ENCODE results near the gene ENO4.

DNA sequence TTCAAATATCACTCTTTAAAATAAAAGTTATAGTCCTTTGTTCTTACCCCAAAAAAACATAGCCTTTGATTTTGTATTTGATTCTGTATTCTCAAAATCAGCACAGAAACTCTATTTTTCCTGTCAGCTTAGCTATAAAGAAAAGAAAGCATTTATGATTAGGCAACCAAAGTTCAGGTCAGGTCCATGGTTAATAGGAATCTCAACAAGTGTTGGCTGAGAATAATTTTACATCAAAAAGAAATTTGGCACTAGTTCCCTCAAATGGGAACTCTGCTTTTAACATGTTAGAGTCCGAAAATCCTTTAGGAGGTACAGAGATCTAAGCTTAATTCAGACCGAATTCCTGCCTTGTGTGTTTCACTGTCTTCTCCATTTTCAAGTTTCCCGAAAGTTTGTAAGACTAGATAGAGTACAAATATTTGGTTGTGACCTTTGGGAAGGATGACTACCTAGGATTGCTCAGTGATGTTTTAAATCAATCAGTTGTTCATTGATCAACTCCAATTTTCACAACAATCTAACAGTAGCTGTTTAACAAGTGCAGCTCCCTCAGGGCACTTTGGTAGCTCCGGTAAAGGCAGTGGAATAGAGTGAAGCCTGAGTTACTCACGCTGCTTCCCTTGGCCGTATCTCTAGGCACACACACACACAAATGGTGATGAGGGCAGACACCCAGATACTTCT is 8.8 kb upstream of the ENO4 start:
- TF ChIP-seq, protein P1, sequence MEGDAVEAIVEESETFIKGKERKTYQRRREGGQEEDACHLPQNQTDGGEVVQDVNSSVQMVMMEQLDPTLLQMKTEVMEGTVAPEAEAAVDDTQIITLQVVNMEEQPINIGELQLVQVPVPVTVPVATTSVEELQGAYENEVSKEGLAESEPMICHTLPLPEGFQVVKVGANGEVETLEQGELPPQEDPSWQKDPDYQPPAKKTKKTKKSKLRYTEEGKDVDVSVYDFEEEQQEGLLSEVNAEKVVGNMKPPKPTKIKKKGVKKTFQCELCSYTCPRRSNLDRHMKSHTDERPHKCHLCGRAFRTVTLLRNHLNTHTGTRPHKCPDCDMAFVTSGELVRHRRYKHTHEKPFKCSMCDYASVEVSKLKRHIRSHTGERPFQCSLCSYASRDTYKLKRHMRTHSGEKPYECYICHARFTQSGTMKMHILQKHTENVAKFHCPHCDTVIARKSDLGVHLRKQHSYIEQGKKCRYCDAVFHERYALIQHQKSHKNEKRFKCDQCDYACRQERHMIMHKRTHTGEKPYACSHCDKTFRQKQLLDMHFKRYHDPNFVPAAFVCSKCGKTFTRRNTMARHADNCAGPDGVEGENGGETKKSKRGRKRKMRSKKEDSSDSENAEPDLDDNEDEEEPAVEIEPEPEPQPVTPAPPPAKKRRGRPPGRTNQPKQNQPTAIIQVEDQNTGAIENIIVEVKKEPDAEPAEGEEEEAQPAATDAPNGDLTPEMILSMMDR (IDR thresholded peaks at IDR 0.05): no peak
- TF ChIP-seq, protein P2, sequence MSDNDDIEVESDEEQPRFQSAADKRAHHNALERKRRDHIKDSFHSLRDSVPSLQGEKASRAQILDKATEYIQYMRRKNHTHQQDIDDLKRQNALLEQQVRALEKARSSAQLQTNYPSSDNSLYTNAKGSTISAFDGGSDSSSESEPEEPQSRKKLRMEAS (CRISPR knock-in tag; IDR thresholded peaks at IDR 0.05): no peak
- TF ChIP-seq, protein P3, sequence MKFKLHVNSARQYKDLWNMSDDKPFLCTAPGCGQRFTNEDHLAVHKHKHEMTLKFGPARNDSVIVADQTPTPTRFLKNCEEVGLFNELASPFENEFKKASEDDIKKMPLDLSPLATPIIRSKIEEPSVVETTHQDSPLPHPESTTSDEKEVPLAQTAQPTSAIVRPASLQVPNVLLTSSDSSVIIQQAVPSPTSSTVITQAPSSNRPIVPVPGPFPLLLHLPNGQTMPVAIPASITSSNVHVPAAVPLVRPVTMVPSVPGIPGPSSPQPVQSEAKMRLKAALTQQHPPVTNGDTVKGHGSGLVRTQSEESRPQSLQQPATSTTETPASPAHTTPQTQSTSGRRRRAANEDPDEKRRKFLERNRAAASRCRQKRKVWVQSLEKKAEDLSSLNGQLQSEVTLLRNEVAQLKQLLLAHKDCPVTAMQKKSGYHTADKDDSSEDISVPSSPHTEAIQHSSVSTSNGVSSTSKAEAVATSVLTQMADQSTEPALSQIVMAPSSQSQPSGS (CRISPR knock-in tag; IDR thresholded peaks at IDR 0.05; ENCODE audit: borderline replicate concordance, low read depth): no peak
- TF ChIP-seq, protein P4, sequence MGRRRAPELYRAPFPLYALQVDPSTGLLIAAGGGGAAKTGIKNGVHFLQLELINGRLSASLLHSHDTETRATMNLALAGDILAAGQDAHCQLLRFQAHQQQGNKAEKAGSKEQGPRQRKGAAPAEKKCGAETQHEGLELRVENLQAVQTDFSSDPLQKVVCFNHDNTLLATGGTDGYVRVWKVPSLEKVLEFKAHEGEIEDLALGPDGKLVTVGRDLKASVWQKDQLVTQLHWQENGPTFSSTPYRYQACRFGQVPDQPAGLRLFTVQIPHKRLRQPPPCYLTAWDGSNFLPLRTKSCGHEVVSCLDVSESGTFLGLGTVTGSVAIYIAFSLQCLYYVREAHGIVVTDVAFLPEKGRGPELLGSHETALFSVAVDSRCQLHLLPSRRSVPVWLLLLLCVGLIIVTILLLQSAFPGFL (CRISPR knock-in tag; IDR thresholded peaks at IDR 0.05; ENCODE audit: borderline replicate concordance): no peak
- TF ChIP-seq, protein P5, sequence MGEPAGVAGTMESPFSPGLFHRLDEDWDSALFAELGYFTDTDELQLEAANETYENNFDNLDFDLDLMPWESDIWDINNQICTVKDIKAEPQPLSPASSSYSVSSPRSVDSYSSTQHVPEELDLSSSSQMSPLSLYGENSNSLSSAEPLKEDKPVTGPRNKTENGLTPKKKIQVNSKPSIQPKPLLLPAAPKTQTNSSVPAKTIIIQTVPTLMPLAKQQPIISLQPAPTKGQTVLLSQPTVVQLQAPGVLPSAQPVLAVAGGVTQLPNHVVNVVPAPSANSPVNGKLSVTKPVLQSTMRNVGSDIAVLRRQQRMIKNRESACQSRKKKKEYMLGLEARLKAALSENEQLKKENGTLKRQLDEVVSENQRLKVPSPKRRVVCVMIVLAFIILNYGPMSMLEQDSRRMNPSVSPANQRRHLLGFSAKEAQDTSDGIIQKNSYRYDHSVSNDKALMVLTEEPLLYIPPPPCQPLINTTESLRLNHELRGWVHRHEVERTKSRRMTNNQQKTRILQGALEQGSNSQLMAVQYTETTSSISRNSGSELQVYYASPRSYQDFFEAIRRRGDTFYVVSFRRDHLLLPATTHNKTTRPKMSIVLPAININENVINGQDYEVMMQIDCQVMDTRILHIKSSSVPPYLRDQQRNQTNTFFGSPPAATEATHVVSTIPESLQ (CRISPR knock-in tag; IDR thresholded peaks at IDR 0.05): no peak
- TF ChIP-seq SP1 (CRISPR knock-in tag; conservative IDR thresholded peaks at IDR 0.05) (no peak), NR3C1 (CRISPR knock-in tag; conservative IDR thresholded peaks at IDR 0.05; ENCODE audit: low read depth) (no peak), CREB1 (CRISPR knock-in tag; IDR thresholded peaks at IDR 0.05) (no peak)
- TF ChIP-seq, protein P6, sequence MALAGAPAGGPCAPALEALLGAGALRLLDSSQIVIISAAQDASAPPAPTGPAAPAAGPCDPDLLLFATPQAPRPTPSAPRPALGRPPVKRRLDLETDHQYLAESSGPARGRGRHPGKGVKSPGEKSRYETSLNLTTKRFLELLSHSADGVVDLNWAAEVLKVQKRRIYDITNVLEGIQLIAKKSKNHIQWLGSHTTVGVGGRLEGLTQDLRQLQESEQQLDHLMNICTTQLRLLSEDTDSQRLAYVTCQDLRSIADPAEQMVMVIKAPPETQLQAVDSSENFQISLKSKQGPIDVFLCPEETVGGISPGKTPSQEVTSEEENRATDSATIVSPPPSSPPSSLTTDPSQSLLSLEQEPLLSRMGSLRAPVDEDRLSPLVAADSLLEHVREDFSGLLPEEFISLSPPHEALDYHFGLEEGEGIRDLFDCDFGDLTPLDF (CRISPR knock-in tag; IDR thresholded peaks at IDR 0.05): no peak
- TF ChIP-seq, protein P7, sequence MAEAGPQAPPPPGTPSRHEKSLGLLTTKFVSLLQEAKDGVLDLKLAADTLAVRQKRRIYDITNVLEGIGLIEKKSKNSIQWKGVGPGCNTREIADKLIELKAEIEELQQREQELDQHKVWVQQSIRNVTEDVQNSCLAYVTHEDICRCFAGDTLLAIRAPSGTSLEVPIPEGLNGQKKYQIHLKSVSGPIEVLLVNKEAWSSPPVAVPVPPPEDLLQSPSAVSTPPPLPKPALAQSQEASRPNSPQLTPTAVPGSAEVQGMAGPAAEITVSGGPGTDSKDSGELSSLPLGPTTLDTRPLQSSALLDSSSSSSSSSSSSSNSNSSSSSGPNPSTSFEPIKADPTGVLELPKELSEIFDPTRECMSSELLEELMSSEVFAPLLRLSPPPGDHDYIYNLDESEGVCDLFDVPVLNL (CRISPR knock-in tag; IDR thresholded peaks at IDR 0.05; ENCODE audit: borderline replicate concordance, low read depth): no peak
- TF ChIP-seq, protein P8, sequence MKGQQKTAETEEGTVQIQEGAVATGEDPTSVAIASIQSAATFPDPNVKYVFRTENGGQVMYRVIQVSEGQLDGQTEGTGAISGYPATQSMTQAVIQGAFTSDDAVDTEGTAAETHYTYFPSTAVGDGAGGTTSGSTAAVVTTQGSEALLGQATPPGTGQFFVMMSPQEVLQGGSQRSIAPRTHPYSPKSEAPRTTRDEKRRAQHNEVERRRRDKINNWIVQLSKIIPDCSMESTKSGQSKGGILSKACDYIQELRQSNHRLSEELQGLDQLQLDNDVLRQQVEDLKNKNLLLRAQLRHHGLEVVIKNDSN (CRISPR knock-in tag; IDR thresholded peaks at IDR 0.05): no peak

Data from WTC11 (cell line).